GM21367 (cell line): Measurements from ENCODE around the gene PPP2R5C.

ENCODE experiments used
- ATAC-seq: cut with Tn5 transposase; IDR thresholded peaks from one replicate; pipeline ENCODE4 v1.9.1; 2021; ENCODE audit not compliant: unreplicated experiment

The PPP2R5C gene

DNA sequence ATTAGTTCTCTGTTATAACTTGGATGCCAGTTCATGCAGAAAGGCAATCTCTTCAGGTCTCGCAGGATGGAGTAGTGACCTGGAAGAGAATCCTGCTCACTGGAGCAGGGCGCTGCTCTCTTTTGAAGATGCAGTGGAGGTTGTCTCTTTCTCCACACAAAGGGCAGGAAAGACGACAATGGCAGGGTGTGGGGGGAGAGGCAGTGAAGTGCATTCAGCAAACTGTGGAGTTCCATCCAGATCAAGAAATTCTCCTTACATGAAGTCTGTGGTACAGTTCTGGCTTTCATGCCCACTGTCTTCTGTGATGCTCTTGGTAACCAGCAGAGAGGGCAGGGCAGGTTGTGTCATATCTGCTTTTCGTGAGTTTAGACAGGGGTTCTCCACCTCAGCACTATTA is 6.6 kb upstream of the PPP2R5C start:
- ATAC-seq, result no peak

DNA sequence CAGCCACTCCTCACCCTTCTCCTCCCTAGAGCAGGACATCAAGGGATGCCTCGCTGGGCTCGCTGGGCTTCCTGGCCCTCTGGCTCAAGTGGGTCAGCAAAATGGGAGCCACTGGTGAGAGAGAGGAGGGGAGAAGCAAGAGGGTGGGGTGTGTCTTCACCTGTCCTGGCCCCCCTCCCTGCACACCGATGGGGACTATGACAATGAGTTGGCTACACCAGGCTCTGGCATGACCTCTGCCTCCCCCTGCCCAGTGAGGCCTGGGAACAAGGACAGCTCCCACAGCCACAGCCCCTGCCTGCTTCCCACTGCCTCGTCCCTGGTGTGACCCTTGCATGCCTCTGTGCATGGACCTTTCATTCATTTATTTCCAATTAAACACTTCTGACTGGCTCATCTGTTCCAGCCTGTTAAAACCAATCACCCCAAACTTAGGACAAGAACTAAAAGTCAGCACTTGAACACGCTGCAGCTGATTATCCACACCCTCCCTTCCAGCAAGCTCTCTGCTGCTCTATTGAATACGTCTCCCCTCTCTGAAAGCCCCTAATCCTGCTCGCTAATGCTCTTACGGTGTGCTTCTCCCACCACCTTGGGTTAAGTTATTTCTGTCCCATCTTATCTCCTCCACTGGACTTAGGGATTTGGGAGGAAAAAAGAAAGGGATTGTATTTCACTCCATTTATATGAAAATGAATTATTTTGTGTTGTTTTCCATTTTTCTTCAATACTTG is 5.8 kb upstream of the PPP2R5C start:
- ATAC-seq, result no peak

DNA sequence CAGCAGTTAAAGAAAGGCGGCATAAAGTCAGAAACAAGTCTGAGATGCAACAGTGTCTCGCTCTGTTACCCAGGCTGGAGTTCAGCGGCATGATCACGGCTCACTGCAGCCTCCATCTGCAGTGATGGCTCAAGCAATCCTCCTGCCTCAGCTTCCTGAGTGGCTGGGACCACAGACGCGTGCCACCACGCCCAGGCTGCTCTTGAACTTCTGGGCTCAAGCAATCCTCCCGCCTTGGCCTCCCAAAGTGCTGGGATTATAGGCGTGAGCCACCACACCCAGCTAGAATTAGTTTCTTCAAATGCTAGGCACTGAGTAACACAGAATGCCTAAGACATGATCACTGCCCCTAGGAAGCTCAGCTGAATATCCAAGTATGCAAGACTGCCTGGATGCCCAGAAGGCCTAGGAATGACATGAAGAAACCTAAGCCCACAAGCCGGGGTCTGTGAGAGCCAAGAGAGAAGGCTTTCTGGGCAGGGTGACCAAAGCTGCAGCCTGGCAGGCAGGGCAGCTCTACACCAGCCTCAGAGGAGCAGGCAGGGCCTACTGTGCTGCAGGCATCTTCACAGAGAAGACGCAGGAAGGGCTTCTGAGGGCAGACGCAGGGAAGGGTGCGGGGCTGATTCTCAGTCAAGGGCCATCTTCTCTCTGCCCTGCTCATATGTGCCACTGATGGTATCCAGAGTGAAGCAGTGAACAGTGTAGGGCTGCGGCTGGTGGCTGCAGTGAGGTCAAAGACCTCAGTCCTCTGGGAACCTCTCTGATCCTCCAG is 4.3 kb upstream of the PPP2R5C start:
- no peak for ATAC-seq

DNA sequence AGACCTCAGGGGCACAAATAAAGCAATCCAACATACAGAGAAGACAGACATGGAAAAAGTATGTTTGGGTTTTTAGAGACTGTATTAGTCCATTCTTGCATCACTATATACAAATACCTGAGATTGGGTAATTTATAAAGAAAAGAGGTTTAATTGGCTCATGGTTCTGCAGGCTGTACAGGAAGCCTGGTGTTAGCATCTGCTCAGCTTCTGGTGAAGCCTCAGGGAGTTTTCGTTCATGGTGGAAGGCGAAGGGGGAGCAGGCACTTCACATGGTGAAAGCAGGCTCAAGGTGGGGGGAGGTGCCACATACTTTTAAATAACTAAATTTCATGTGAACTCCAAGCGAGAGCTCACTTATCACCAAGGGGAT is 3.7 kb upstream of the PPP2R5C start:
- no peak for ATAC-seq

DNA sequence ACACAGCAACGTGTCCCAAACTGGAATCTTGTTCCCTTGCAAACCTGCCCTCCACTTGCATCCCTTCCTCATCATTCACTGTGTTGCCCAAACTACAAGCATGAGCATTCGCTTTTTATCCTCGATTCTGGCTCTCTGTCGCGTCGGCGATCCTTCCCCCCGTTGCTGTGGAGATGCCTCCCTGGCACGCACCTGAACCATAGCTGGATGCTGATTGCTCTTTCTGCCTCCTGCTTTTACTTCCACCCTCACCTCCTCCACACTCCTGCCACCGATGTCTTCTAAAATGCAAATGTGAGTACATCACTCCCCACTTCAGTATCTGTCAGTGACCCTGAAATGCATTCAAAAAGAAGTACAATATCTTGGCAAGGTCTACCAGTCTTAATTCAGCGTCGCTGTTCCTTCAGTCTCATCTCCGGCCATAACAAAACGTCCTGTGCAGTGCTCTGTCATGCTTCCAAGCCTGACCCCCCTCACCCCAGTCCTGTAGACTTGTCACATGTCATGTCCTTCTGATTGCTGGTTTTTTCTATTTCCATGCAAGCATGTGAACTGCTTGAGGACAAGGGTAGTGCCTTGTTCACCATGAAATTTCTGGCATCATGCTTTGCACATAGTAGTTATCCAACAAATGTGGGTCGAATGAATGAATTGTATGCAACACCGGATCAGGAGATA is 2.5 kb upstream of the PPP2R5C start:
- no peak for ATAC-seq

DNA sequence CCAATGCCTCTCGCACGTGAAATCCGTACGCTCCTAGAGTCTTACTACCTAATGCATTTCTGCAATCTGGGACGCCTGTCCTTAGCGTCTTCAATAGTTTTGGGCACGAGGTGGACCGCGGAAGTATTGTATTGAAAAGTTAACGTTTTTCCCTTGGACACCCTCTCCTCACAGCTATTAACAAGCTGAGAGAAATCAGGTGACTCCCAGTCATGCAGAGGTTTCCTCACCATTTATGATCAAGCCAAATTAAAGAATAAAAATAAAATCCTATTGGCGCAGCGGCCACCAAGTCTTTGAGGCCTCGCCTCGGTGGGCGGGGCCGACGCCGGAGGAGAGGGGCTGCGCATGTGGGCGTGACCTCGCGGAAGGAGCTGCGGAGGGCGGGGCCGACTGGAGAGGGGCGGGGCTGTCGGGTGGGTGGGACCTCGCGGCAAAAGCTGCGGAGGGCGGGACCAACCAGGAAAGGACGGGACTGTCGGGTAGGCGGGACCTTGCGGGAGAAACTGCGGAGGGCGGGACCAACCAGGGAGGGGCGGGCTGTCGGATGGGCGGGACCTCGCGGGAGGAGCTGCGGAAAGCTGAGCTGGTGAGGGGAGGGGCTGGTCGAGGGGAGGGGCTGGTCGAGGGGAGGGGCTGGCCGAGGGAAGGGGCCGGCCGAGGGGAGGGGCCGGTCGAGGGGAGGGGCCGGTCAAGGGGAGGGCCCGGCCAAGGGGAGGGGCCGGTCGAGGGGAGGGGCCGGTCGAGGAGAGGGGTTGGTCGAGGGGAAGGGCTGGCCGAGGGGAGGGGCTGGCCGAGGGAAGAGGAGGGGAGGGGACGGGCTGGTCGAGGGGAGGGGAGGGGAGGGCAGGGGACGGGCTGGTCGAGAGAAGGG is 1.1 kb upstream of the PPP2R5C start:
- ATAC-seq, result peak; percentile 50

DNA sequence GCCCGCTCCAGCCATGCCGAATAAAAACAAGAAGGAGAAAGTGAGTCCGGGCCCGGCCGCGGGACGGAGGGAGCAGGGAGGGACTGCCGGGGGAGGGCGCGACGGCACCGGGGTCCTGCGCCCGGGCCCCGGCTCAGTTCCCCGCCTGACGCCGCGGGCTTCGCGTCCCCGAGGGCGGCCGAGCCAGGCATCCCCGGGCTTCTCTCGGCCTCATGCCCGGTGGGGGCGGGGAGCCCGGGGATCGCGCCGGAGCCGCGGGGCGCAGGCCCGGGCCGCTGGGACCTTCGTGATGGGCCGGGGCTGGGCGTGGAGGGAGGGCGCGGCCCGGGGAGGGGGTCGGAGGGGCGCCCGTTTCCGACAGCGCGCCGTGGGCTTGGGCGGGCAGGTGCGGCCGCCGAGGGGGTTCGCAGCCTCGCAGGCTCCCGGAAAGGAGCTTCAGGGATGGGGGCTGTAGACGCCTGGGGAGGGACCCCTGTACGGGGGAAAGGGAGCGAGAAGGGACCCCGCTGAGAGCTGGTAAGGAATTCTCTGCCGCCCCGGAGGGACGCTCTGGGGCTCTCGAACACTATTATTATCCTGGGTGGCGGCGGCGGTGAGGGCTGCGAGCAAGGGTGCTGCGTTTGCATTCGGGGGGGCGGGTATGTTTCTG is 496 bp downstream of the PPP2R5C start:
- ATAC-seq, result peak; percentile 11

DNA sequence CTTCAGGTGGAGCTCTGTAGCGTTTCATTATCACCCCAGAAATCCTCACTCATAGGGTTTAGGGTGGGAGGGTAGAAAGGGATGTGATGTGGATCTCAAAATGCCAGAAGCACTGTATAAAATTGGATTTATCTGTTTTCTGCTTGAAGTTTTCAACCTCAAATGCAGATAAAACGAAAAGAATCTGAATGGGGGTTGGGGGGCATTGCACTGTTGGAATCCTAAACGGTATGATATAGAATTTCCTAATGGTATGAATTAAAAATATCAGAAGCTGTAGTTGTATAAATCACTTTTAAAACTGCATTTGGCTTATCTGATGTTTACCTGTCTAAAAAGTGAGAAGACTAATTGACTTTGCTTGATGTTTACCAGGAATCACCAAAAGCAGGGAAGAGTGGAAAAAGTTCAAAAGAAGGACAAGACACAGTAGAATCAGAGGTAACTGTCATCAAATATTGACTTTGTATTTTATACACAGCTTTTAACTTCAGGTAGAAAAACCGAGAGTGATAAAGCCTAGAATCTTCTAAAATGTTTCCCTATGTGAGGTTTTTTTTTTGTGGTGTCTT is 1.1 kb downstream of the PPP2R5C start:
- ATAC-seq, result no peak

DNA sequence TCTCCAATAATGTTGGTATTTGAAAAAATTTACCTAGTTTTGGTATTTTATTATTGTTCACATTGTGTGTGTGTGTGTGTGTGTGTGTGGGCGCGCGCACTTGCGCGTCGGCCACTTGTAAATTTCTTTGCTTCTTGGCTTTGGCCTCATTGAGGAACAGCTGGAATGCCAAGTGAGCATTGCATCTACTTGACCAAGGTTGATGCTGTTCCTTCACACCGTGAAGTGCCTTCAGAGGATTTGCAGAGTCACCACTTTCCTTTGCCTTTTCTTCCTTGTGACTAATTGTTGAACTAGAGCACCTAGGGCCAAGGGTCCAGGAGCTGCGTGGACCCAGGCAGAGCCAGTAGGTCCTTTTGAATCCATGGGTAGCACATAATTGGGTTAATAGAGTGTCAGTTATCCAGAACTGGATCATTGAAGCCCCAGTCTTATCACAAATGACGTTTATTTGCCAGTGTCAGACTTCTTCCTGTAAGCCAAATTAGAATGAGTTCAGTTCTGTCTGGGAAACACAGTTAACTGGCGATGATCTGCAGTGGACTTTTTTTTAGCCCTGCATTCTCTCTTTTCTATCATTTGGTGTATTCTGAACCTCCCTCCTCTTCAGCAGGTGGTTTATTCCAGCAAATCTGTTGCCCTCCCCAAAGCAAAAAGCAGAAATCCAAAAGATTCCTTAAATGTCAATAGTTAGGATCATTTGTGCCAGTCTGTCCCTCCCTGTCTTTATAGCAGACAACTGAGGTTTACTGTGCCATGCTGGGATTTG is 2.6 kb downstream of the PPP2R5C start:
- ATAC-seq, result no peak

DNA sequence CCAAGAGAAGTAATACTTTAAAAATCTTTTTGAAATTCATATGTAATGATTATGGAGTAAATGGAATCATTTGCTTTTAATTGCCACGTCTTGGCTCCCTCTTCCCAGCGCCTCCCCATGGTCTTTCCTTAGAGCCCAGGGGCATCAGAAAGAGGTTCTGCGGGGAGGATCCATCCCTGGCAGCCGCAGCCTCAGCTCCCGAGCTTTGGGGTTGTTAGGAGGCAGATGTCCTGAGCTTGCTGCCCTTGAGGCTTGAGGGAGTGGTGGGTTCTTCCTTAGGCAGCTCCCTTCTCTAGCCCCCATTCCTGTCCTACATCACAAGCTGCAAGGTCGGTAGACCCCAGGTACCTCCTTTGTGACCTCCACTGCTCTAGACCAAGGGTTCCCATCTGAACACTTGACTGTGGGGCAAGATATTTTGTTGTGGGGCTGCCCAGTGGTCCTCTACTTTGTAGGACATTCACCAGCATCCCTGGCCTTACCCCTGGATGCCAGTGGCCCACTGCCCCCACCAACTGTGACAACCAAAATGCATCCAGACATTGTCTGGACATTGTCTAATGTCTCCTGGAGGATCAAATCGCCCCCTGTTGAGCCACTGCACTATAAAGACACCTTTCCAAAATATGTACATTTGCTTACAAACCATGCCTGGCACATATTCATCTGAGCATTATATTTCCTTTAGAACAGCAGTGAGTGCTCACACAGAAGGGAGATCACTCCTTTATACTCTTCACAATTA is 6.3 kb downstream of the PPP2R5C start:
- no peak for ATAC-seq

DNA sequence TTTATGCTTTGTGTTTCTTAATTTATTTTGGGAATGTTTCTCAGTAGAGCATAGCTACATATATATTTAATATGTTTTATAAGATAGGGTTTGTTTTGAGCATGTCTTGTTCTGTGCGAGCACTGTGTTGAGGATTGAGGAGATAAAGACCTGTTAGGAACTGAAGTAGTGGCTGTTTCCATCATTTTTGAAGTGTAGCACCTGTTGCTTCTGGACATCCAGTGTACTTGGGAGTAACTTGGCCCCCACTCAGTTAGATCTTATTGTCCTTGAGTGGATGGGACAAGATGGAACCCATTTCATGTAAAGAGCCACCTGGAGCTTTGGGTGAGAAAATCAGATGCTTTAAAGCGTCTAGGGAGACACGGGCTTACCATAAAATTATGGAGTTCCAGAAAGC is 8.7 kb downstream of the PPP2R5C start:
- ATAC-seq, result no peak

DNA sequence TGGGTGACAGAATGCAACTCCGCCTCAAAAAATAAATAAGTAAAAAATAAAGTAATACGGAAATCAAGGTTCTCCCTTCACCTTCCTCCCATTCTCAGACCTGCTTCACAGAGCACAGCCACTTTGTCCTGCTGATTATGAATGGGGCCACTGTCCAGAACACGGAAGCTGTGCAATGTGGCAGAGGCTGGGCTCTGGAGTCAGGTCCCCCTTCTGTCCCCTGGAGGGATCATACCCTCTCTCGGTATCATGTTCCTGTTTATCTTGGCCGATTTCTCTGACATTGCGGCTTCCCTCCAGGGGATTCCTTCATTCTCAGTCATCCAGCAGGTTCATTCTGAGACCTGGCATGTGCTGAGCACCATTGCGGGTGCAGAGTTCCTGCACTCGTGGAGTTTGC is 11.3 kb downstream of the PPP2R5C start:
- no peak for ATAC-seq

DNA sequence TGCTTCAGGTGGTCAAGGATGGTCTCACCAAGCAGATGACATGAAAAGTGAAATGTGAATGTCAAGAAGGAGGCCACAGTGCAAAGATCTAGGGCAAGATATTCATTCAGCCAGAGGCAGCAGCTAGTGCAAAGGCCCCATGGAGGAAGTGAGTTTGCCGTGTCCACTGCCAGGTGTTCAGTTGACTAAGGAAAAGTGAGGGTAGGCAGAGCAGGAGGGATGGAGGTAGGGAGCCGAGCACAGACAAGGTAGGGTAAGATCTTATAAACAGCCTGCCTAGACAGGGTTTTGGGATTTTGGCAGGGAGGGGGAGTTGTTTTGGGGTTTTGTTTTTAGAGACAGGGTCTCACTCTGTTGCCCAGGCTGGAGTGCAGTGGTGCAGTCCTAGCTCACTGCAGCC is 11.9 kb downstream of the PPP2R5C start:
- no peak for ATAC-seq

DNA sequence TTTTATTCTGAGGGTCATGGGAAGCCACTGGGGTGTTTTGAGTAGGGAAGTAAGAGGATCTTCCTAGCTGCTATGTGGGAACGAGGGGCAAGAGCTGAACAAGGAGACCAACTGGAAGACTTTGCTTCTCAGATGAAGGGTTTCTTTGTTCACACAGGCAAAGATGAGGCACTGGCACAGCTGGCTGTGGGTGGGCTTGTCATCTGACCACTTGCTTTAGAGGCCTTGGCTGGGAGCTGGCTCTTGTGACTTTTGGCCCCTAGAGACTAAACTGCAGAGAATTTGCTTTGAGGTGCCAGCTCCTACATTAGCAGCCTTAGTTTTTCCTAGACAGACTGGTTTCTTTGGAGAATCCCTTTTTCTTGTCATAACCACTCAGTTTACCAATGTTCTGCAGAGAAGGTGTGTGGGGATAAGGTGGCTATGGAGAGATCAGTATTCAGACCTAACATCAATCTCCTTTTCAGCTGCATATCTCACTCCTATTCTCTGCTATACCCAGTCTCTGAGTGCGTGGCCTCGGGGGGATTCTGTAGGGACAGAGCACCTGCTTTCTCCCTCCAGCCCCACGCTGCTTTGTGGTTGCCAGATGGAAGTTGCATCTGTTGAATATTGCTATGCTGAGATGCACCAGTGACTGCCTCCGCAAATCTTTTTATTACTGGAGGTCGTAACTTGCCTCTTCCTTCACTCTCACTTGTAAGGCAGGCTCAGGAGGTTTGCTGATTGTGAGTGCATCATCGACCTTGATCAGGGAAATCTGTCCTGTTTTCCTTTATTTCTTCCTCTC is 12.7 kb downstream of the PPP2R5C start:
- no peak for ATAC-seq

DNA sequence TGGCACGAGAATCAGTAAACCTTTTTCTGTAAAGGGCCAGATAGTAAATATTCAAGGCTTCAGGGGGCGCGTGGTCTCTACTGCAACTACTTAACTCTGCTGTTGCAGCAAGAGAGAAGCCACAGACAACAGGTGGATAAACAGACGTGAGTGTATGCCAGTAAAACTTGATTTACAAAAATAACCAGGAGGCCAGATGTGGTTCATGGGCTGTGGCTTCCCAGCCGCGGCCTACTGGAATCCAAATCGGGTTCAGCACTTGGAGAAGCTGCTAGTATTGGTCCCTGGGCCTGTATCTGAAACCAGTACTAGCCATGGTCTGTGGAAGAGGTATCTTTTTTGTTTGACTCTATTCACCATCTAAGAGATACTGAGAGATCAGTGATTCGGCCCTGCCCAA is 13.3 kb downstream of the PPP2R5C start:
- no peak for ATAC-seq

DNA sequence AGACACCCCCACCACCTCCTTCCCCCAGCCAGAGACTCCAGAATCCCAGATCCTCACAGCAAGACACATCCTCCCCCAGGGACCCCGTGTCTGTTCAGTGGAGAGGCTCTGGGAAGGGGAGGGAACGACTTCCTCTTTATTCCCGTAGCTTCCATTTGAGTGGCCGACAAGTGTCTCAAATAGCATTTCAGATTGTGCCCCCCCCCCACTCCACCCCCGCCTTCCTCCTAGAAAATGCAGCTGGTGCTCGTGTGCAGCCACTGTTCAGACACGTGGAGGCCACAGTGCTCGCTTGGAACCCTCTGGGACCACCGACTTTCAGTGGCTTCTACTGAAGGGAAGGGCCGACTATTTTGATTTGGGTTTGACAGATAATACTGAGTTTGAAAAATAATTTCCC is 14.3 kb downstream of the PPP2R5C start:
- no peak for ATAC-seq

DNA sequence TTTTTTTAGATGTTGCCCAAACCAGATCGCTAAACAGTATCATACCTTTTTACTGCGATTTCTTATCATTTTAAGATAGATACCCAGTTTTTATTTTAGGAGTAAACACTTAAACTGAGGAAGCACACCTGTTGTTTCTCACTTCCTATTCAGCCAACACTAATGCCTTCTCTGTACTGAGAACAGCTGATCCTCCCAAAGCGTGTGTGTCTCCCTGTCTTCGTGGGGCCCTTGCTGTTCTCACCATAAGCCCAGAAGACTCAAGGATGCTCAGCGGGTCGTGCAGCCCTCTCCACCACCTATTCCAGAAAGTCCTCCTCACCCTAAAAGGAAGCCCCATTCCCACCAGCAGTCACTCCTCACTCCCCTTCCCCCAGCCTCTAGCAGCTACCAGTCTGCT is 14.8 kb downstream of the PPP2R5C start:
- no peak for ATAC-seq

DNA sequence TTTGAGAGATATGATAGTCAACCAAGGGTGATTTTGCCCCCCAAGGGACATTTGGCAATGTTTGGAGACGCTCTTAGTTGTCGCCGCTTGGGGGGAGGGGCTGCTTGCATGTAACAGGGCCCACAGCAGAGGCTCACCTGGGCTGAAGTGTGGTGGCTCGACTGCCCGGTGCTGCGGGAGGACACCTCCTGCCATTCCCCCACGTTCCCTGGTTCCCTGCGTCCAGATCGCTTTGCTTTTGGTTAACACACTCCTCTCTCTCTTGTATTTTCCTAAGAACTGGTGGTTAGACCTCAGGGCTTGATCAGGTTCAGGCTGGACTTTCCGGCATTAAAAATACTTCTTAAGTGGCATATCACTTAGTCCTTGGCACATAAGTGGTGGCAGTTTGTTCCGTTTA is 18.9 kb downstream of the PPP2R5C start:
- no peak for ATAC-seq
